Ovary (tissue), 9 donors: ENCODE measurements around the gene NIM1K. TPM values are rescaled to one million over a fixed set of nuclear protein-coding genes. Genes with fewer than 3 reads are reported as not detected.

Experiments
- DNase-seq, 5 donors: peaks; one replicate each; pipeline ENCODE4 v3.0.0-alpha.2; 2019 to 2020
- H3K27ac ChIP-seq, 2 donors: fragments of 200-600 bp; one replicate each; pipeline versions ENCODE4 v1.5.1 to v1.8.0; 2019 to 2022
- H3K27me3 ChIP-seq: fragments of 200-600 bp; one replicate; pipeline ENCODE4 v1.8.0; 2022
- H3K36me3 ChIP-seq: fragments of 200-600 bp; sonication (generic); one replicate; pipeline ENCODE4 v1.5.1; 2019
- H3K4me1 ChIP-seq: one replicate; pipeline ENCODE4 v1.8.1; 2013; ENCODE audit warnings: mild to moderate bottlenecking, moderate library complexity; ENCODE audit not compliant: insufficient read depth
- H3K4me3 ChIP-seq: fragments of 200-600 bp; sonication (generic); one replicate; pipeline ENCODE4 v1.5.1; 2017
- H3K9me3 ChIP-seq, 2 donors: fragments of 200-600 bp in 1 of 2; sonication (generic) in 1 of 2; one replicate each; pipeline versions ENCODE4 v1.5.1 to v1.8.1; 2013 to 2019; ENCODE audit warnings: mild to moderate bottlenecking in 1 of 2, moderate library complexity in 1 of 2
- EP300 ChIP-seq: sonication (generic); formaldehyde crosslinking; IDR thresholded peaks from one replicate; pipeline ENCODE4 v1.6.1; 2017; ENCODE audit warnings: antibody characterized with exemption
- POLR2A ChIP-seq: fragments of 450-650 bp; IDR thresholded peaks from one replicate; pipeline ENCODE4 v1.6.1; 2017; ENCODE audit warnings: antibody characterized with exemption, mild to moderate bottlenecking, moderate library complexity
- WGBS, 3 donors: extraction: QIAGEN DNeasy Blood & Tissue Kit in 1 of 3; methylation state at CpG; one replicate each; pipeline versions ENCODE4 v1.1.5 to v1.1.7; 2013 to 2017; 5-methylcytosine and 5-hydroxymethylcytosine counted together
- intact Hi-C, 4 donors: fragments of 100-400 bp; cut with DNase I; formaldehyde crosslinking; loops; one replicate each; pipeline versions ENCODE4 v1.11.0 to v1.15.1; 2022 to 2023
- polyA plus RNA-seq, 2 donors: library from polyadenylated mRNA; stranded (reverse); fragments of 200-250 nt in 1 of 2; fragments of 350-450 nt in 1 of 2; fragmentation: Illumina TruSeq in 1 of 2; extraction: RNeasy Lipid Tissue Mini Kit (QIAGEN cat#74804) in 1 of 2; gene quantifications; one replicate each; pipeline ENCODE4 v1.2.3, GENCODE V29; 2013 to 2014
- total RNA-seq, 7 donors: library from RNA; depleted of rRNA in 2 of 7; stranded (reverse); fragments of >200 nt in 2 of 7; fragmentation: NEBNext Ultra II Directional in 3 of 7; extraction: Animal tissue kit (Norgen Biotek cat#: 25700) in 3 of 7; gene quantifications; one replicate each; pipeline versions ENCODE4 v1.1.0 to v1.2.4, GENCODE V29; 2016 to 2023
- TF ChIP-seq, protein P1 (sequence below), 3 donors: fragments of 450-650 bp in 2 of 3; fragments of 200-600 bp in 1 of 3; IDR thresholded peaks; one replicate each; pipeline versions ENCODE4 v1.5.1 to v1.8.0; 2016 to 2022; ENCODE audit warnings: antibody characterized with exemption in 3 of 3, mild to moderate bottlenecking in 1 of 3
- donor health status: DM: no; HTN: no; CAD: no; lungs with moderate emphysema.
- donor health status: DM: no; HTN: no; CAD: no.
- donor health status: Bipolar disorder and iron deficiency.
- donor health status: DM: yes; HTN: yes; CAD: no.
- donor health status: DM: no; HTN: no; CAD: no.
- donor health status: DM: yes; HTN: yes; CAD: no.

NIM1K gene
- total and polyA plus RNA-seq, 9 donors = 0.12 to 0.78 (median 0.35) TPM; not detected in 1

DNA sequence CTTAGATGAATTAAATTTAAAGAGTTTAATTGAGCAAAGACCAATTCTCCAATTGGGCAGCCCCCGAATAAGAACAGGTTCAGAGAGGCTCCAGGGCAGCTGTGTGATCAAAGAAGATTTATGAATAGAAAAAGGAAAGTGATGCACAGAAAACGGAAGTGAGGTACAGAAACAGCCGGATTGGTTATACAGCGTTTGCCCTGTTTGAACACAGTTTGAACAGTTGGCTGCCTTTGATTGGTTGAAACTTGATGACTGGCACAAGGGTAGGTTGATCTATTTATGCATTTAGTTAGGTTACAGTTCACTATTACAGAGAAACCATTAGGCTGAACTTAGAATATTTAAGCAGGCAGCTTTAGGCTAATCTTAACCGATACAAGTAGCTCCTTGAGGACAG, 29.5 kb downstream of the NIM1K start:
- TF ChIP-seq, protein P1, sequence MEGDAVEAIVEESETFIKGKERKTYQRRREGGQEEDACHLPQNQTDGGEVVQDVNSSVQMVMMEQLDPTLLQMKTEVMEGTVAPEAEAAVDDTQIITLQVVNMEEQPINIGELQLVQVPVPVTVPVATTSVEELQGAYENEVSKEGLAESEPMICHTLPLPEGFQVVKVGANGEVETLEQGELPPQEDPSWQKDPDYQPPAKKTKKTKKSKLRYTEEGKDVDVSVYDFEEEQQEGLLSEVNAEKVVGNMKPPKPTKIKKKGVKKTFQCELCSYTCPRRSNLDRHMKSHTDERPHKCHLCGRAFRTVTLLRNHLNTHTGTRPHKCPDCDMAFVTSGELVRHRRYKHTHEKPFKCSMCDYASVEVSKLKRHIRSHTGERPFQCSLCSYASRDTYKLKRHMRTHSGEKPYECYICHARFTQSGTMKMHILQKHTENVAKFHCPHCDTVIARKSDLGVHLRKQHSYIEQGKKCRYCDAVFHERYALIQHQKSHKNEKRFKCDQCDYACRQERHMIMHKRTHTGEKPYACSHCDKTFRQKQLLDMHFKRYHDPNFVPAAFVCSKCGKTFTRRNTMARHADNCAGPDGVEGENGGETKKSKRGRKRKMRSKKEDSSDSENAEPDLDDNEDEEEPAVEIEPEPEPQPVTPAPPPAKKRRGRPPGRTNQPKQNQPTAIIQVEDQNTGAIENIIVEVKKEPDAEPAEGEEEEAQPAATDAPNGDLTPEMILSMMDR (IDR thresholded peaks at IDR 0.05) = no peak
- TF ChIP-seq POLR2A (no peak), EP300 (no peak)
- H3K9me3 ChIP-seq = no peaks in the 10 kb centered on the region
- H3K36me3 ChIP-seq = no peaks in the 10 kb centered on the region
- 79 to 84% (median 80%) methylated on average over 5 of the region's 5 CpGs for WGBS, 3 donors
- no peaks in the 10 kb centered on the region for H3K27me3 ChIP-seq
- no peak overlapping the region for H3K27ac ChIP-seq
- H3K4me1 ChIP-seq = no peaks in the 10 kb centered on the region
- no peak for DNase-seq
- intact Hi-C loops = no loop called here
- no peak overlapping the region for H3K4me3 ChIP-seq

DNA sequence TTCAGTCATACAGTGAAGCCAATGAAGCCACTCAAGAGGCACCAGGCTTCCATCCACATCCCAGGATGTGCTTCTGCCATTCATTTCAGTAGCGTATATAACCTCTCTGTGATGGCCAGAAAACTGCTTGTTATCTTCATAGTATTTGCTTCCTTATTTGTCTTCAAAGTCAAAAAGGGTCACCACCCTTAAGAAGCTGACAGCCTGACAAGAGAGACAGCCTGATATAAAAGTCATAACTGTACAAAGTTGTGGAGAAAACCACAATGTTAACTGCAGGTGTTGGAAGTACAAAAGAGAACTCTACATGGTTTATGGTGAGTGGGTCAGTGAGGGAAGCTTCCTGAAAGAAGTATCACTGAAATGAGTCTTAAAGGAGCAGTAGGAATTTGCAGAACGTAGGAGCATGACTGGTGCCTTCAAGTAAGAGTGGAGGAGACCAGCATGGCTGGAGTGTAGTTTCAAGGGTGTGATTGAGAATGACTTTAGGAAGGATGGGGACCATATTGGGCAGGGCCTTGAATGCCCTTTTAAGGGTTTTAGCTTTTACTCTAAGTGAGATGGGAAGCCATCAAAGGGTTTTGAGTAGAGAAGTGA, 33.7 kb downstream of the NIM1K start:
- 59 to 74% (median 64%) methylated on average over 2 of the region's 2 CpGs for WGBS, 3 donors
- H3K4me3 ChIP-seq = no peak overlapping the region
- H3K27ac ChIP-seq = no peak overlapping the region
- intact Hi-C loops = no loop called here
- H3K9me3 ChIP-seq = no peaks in the 10 kb centered on the region
- no peak for DNase-seq
- no peaks in the 10 kb centered on the region for H3K27me3 ChIP-seq
- H3K36me3 ChIP-seq = no peaks in the 10 kb centered on the region
- TF ChIP-seq, protein P1 (IDR thresholded peaks at IDR 0.05) = no peak
- TF ChIP-seq EP300 (no peak), POLR2A (no peak)
- no peaks in the 10 kb centered on the region for H3K4me1 ChIP-seq

DNA sequence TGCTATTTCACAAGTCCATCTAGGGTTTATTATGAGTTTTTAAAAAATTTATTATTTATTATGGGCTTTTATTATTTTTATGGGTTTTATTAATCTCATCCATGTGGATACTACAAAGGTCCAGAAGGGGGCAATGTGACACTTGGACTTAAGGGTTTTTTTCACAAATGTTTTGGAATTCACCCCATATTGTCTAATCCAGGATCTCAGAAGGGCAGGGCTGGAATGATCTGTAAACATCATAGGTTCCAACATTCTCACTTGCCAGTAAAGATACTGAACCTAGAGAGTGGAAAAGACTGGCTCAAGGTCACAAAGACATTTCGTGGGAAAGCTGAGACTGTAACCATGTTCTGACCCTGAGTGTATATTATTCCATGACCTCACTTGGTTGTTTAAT, 35.6 kb downstream of the NIM1K start:
- WGBS, 3 donors = 25 to 44% (median 27%) methylated on average over 1 of the region's 1 CpG
- no peak for DNase-seq

DNA sequence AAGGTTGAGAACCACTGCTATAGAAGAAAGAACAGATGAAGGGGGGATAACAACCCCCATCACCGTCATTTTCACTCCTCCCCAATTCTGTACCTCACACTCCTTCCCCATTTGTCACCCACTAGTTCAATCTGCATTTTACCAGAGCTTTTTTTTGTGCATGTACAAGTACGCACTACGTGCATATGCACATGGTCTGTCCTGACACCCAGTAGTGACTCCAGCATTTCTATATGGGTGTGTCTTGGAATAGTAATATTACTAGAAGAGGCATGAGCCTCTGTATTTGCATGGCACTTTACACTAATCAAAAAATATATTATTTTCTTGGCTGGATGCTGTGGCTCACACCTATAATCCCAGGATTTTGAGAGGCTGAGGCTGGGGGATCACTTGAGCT, 38.7 kb downstream of the NIM1K start:
- Histone ChIP-seq H3K9me3 (no peaks in the 10 kb centered on the region), H3K4me3 (no peak overlapping the region), H3K27me3 (no peaks in the 10 kb centered on the region), H3K27ac (no peak overlapping the region), H3K36me3 (no peaks in the 10 kb centered on the region), H3K4me1 (no peaks in the 10 kb centered on the region)
- TF ChIP-seq EP300 (no peak), POLR2A (no peak)
- WGBS, 3 donors = 80 to 89% (median 88%) methylated on average over 3 of the region's 3 CpGs
- no peak for DNase-seq
- intact Hi-C loops = no loop called here

More for the DNA sequence above, 35.6 kb downstream of the NIM1K start:
- Histone ChIP-seq H3K4me1 (no peaks in the 10 kb centered on the region), H3K4me3 (no peak overlapping the region), H3K27me3 (no peaks in the 10 kb centered on the region), H3K27ac (no peak overlapping the region), H3K9me3 (no peaks in the 10 kb centered on the region), H3K36me3 (no peaks in the 10 kb centered on the region)
- no peak for TF ChIP-seq EP300
- TF ChIP-seq, protein P1 (IDR thresholded peaks at IDR 0.05) = no peak
- no peak for TF ChIP-seq POLR2A
- intact Hi-C loops = no loop called here

DNA sequence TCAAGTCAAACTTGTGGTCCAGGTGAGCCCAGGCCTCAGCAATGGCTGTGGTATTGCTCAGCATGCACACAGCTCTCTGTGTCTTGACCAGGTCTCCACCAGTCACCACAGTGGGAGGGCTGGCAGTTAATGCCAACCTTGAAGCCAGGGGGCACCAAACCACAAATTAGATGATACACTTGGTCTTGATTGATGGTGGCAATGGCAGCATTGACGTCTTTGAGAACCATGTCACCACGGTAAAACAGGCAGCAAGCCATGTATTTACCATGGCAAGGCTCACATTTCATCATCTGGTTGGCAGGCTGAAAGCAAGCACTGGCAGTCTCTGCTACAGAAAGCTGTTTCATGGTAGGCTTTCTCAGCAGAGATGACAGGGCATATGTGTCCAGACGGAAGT, 40.0 kb downstream of the NIM1K start:
- H3K27ac ChIP-seq = no peak overlapping the region
- H3K36me3 ChIP-seq = no peaks in the 10 kb centered on the region
- H3K27me3 ChIP-seq = no peaks in the 10 kb centered on the region
- DNase-seq = no peak
- no peak overlapping the region for H3K4me3 ChIP-seq
- 62 to 78% (median 68%) methylated on average over 3 of the region's 3 CpGs for WGBS, 3 donors
- no peak for TF ChIP-seq EP300
- no peak for TF ChIP-seq POLR2A
- TF ChIP-seq, protein P1 (IDR thresholded peaks at IDR 0.05) = no peak
- intact Hi-C loops = no loop called here
- no peaks in the 10 kb centered on the region for H3K9me3 ChIP-seq
- no peaks in the 10 kb centered on the region for H3K4me1 ChIP-seq
